ENCODE measurements around the gene USH2A.

USH2A gene

GRCh38 chr1:216144661-216145450, 278.4 kb downstream of the USH2A start:
- Histone ChIP-seq H3K9me3 (ENCODE audit: control insufficient read depth, low read length) (no peaks in the 10 kb centered on the region), H3K36me3 (ENCODE audit: control insufficient read depth, insufficient read depth, low read length) (no peaks in the 10 kb centered on the region), H3K4me3 (ENCODE audit: extremely low read depth, insufficient read depth, low read length, poor library complexity, severe bottlenecking) (no peak overlapping the region), H3K4me1 (ENCODE audit: control insufficient read depth, insufficient read depth, low read length, poor library complexity, severe bottlenecking) (peaks cover 6% of the 10 kb centered on the region), H3K27ac (ENCODE audit: low read depth, low read length, severe bottlenecking) (no peak overlapping the region)
- 71 to 93% methylated on average over 3 of the region's 5 CpGs for WGBS, 2 experiments (ENCODE audit: insufficient coverage in 2 of 2)

GRCh38 chr1:216142921-216143320, 280.3 kb downstream of the USH2A start:
- Histone ChIP-seq H3K4me3 (ENCODE audit: extremely low read depth, insufficient read depth, low read length, poor library complexity, severe bottlenecking) (no peak overlapping the region), H3K36me3 (ENCODE audit: control insufficient read depth, insufficient read depth, low read length) (no peaks in the 10 kb centered on the region), H3K27ac (ENCODE audit: low read depth, low read length, severe bottlenecking) (no peak overlapping the region), H3K9me3 (ENCODE audit: control insufficient read depth, low read length) (no peaks in the 10 kb centered on the region), H3K4me1 (ENCODE audit: control insufficient read depth, insufficient read depth, low read length, poor library complexity, severe bottlenecking) (peaks cover 6% of the 10 kb centered on the region)
- 63 to 100% methylated on average over 1 to 2 of the region's 2 CpGs for WGBS, 2 experiments (ENCODE audit: insufficient coverage in 2 of 2)

- peaks cover 6% of the 10 kb centered on the region for H3K4me1 ChIP-seq (ENCODE audit: control insufficient read depth, insufficient read depth, low read length, poor library complexity, severe bottlenecking)
- no peak overlapping the region for H3K27ac ChIP-seq (ENCODE audit: low read depth, low read length, severe bottlenecking)
- H3K9me3 ChIP-seq (ENCODE audit: control insufficient read depth, low read length): no peaks in the 10 kb centered on the region
- no peak overlapping the region for H3K4me3 ChIP-seq (ENCODE audit: extremely low read depth, insufficient read depth, low read length, poor library complexity, severe bottlenecking)
- H3K36me3 ChIP-seq (ENCODE audit: control insufficient read depth, insufficient read depth, low read length): no peaks in the 10 kb centered on the region
- WGBS, 2 experiments (ENCODE audit: insufficient coverage in 2 of 2): 81 to 83% methylated on average over 1 to 3 of the region's 5 CpGs
These were observed 282.3 kb downstream of the USH2A start for GRCh38 chr1:216140730-216141524.

GRCh38 chr1:216124192-216124781, 299.0 kb downstream of the USH2A start:
- 70% methylated on average over 2 of the region's 4 CpGs; no CpG with 5 or more reads in 1 of the 2 experiments for WGBS, 2 experiments (ENCODE audit: insufficient coverage in 2 of 2)
- no peak overlapping the region for H3K27ac ChIP-seq (ENCODE audit: low read depth, low read length, severe bottlenecking)
- no peaks in the 10 kb centered on the region for H3K4me1 ChIP-seq (ENCODE audit: control insufficient read depth, insufficient read depth, low read length, poor library complexity, severe bottlenecking)
- H3K36me3 ChIP-seq (ENCODE audit: control insufficient read depth, insufficient read depth, low read length): no peaks in the 10 kb centered on the region
- H3K4me3 ChIP-seq (ENCODE audit: extremely low read depth, insufficient read depth, low read length, poor library complexity, severe bottlenecking): no peak overlapping the region
- no peaks in the 10 kb centered on the region for H3K9me3 ChIP-seq (ENCODE audit: control insufficient read depth, low read length)

- Histone ChIP-seq H3K36me3 (ENCODE audit: control insufficient read depth, insufficient read depth, low read length) (no peaks in the 10 kb centered on the region), H3K27ac (ENCODE audit: low read depth, low read length, severe bottlenecking) (no peak overlapping the region), H3K4me3 (ENCODE audit: extremely low read depth, insufficient read depth, low read length, poor library complexity, severe bottlenecking) (no peak overlapping the region), H3K4me1 (ENCODE audit: control insufficient read depth, insufficient read depth, low read length, poor library complexity, severe bottlenecking) (no peaks in the 10 kb centered on the region), H3K9me3 (ENCODE audit: control insufficient read depth, low read length) (no peaks in the 10 kb centered on the region)
- no CpG with 5 or more reads among the region's 2 CpGs for WGBS, 2 experiments (ENCODE audit: insufficient coverage in 2 of 2)
These were observed 299.6 kb downstream of the USH2A start for GRCh38 chr1:216123446-216124191.

- no peaks in the 10 kb centered on the region for H3K9me3 ChIP-seq (ENCODE audit: control insufficient read depth, low read length)
- no peak overlapping the region for H3K27ac ChIP-seq (ENCODE audit: low read depth, low read length, severe bottlenecking)
- H3K4me1 ChIP-seq (ENCODE audit: control insufficient read depth, insufficient read depth, low read length, poor library complexity, severe bottlenecking): no peaks in the 10 kb centered on the region
- no CpG with 5 or more reads among the region's 2 CpGs for WGBS, 2 experiments (ENCODE audit: insufficient coverage in 2 of 2)
- no peak overlapping the region for H3K4me3 ChIP-seq (ENCODE audit: extremely low read depth, insufficient read depth, low read length, poor library complexity, severe bottlenecking)
- no peaks in the 10 kb centered on the region for H3K36me3 ChIP-seq (ENCODE audit: control insufficient read depth, insufficient read depth, low read length)
These were observed 303.6 kb downstream of the USH2A start for GRCh38 chr1:216119600-216119999.

GRCh38 chr1:216114180-216114579, 309.1 kb downstream of the USH2A start:
- Histone ChIP-seq H3K9me3 (ENCODE audit: control insufficient read depth, low read length) (no peaks in the 10 kb centered on the region), H3K36me3 (ENCODE audit: control insufficient read depth, insufficient read depth, low read length) (no peaks in the 10 kb centered on the region), H3K4me1 (ENCODE audit: control insufficient read depth, insufficient read depth, low read length, poor library complexity, severe bottlenecking) (no peaks in the 10 kb centered on the region), H3K4me3 (ENCODE audit: extremely low read depth, insufficient read depth, low read length, poor library complexity, severe bottlenecking) (no peak overlapping the region), H3K27ac (ENCODE audit: low read depth, low read length, severe bottlenecking) (no peak overlapping the region)

GRCh38 chr1:216113181-216113580, 310.1 kb downstream of the USH2A start:
- WGBS, 2 experiments (ENCODE audit: insufficient coverage in 2 of 2): 100% methylated on average over 1 of the region's 4 CpGs; no CpG with 5 or more reads in 1 of the 2 experiments
- Histone ChIP-seq H3K4me3 (ENCODE audit: extremely low read depth, insufficient read depth, low read length, poor library complexity, severe bottlenecking) (no peak overlapping the region), H3K9me3 (ENCODE audit: control insufficient read depth, low read length) (no peaks in the 10 kb centered on the region)

GRCh38 chr1:216111842-216112241, 311.4 kb downstream of the USH2A start:
- Histone ChIP-seq H3K4me1 (ENCODE audit: control insufficient read depth, insufficient read depth, low read length, poor library complexity, severe bottlenecking) (no peaks in the 10 kb centered on the region), H3K27ac (ENCODE audit: low read depth, low read length, severe bottlenecking) (no peak overlapping the region), H3K36me3 (ENCODE audit: control insufficient read depth, insufficient read depth, low read length) (no peaks in the 10 kb centered on the region), H3K4me3 (ENCODE audit: extremely low read depth, insufficient read depth, low read length, poor library complexity, severe bottlenecking) (no peak overlapping the region), H3K9me3 (ENCODE audit: control insufficient read depth, low read length) (no peaks in the 10 kb centered on the region)
- WGBS, 2 experiments (ENCODE audit: insufficient coverage in 2 of 2): 100% methylated on average over 1 of the region's 2 CpGs; no CpG with 5 or more reads in 1 of the 2 experiments

More at GRCh38 chr1:216113181-216113580, 310.1 kb downstream of the USH2A start:
- Histone ChIP-seq H3K4me1 (ENCODE audit: control insufficient read depth, insufficient read depth, low read length, poor library complexity, severe bottlenecking) (no peaks in the 10 kb centered on the region), H3K27ac (ENCODE audit: low read depth, low read length, severe bottlenecking) (no peak overlapping the region), H3K36me3 (ENCODE audit: control insufficient read depth, insufficient read depth, low read length) (no peaks in the 10 kb centered on the region)

GRCh38 chr1:216095400-216095799, 327.8 kb downstream of the USH2A start:
- Histone ChIP-seq H3K4me3 (ENCODE audit: extremely low read depth, insufficient read depth, low read length, poor library complexity, severe bottlenecking) (no peak overlapping the region), H3K36me3 (ENCODE audit: control insufficient read depth, insufficient read depth, low read length) (no peaks in the 10 kb centered on the region), H3K9me3 (ENCODE audit: control insufficient read depth, low read length) (no peaks in the 10 kb centered on the region), H3K4me1 (ENCODE audit: control insufficient read depth, insufficient read depth, low read length, poor library complexity, severe bottlenecking) (no peaks in the 10 kb centered on the region), H3K27ac (ENCODE audit: low read depth, low read length, severe bottlenecking) (no peak overlapping the region)
- 36 to 40% methylated on average over 4 of the region's 4 CpGs for WGBS, 2 experiments (ENCODE audit: insufficient coverage in 2 of 2)
